NCI-H748 (cell line): ENCODE data around the gene NHLH2.

Experiments
- DNase-seq: peaks from one replicate; lab custom pipeline; 2025; ENCODE audit not compliant: unreplicated experiment; lab: John Stamatoyannopoulos, UW

Gene NHLH2

GRCh38 chr1:115840605-115841460 lies at the start of gene NHLH2:
NHLH2 (minus strand) TSS chr1:115841126; CDS start chr1:115838372, 2,754 bp downstream.
- DNase-seq: no peak

DNA sequence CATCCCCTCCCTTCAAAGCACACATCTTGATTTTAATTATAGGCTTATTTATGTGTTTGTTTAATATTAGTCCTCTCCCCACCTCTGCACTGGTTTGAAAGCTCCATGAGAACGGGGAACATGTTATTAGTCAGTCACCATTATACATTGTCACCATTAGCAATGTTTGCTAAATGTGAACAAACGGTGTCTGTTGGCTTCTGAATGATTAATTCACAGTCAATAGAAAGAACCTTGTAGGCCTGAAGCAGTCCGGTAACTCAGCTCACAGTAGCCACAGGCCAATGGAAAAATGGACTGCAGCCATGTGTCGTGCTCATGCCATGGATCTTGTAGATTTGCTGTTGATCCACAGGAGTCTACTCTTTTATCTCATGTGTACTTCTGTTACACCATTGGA lies 49.7 kb upstream of the NHLH2 start:
- peak; percentile 72 for DNase-seq

DNA sequence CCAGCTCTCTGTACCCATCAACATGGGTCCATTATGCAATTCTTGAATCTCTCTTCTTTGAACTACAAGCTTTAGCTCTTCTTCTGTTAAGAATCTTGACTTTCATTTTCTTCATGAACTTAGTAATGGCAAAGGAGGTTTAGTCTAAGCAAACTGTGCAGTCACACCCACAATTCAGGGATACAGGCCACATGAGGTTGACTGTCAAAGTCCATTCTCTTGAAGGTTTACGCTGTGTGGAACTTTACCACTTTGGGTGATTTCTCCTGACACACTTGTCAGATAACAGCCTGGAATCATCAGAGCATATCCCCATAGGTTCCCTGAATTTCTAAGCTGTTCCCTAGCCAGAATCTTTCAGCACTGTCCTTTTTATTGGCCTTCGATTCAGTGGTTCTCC lies 48.0 kb upstream of the NHLH2 start:
- no peak for DNase-seq

DNA sequence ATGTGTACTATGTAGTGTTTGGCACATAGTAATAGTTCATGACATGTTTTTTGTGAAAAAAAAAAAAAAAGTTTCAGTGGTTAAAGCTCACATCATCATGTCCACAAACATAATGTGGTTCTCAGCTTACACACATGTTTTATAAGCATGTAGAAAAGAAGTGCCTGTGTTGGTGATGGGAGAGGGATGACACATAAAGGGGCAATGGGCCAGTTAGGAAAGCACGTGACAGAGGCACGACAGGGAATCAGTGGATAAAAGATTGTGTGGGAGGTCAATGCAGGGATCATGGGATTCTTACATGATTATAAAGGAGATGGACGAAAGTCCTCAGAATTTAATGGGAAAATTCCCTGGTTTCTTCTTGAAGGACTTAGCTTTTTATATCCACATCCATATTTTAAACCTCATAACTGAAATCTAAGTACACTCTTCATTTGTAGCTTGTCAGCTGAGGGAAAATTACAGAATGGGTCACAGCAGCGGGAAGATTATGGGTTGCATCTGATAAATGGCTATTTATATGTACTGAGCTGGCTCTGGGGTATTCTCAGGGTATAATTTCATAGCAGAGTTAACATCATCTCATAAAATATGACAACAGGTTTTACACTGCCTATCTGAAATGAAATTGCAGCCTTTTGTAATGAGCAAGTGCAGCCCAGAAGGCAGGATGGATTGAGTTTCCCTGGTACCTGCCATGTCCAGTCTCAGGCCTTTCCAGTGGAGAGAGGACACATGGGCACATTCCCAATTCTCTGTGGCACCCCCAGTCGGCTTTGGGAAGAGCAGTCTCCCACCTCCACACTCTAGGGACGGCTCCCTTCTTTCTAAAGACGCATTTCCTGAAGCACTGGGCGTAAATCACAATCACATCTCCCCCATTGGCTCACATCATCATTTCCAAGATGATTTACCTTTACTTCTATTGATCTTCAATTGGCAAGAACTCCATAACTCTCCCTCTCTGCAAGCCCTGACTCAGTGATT lies 42.3 kb upstream of the NHLH2 start:
- no peak for DNase-seq

DNA sequence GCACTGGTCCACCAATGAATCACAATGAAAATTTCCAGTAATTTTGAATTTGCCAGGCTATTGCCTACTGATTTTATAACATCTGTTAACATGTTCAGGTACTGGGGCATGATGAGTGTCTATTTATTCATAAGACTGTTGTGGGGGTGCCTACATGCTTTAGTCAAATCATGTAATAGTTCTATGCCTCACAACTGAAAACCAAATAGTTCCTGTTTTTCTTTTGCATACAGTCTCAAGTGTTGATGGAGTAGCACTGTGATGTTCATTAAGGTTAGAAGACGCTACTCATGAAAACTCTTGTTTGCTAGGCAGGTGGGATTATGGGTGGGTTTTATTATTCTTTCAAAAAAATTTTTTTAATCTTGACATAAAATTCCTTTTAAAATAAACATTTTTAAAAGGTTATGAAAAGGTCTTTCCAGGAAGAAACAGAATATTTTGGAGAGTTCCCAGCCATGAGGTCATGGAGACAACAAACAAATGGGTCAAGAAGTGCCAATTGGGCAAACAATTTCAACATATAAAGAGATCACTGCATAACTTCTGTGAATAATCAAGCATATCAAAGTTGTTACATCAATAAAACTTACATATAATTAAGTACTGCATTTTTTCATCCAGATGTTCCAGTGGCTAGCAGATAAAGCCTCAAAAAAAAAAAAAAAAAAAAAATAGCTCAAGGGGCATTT lies 40.2 kb upstream of the NHLH2 start:
- DNase-seq: no peak

- DNase-seq: no peak
Measured at GRCh38 chr1:115879977-115880376, 39.1 kb upstream of the NHLH2 start.

DNA sequence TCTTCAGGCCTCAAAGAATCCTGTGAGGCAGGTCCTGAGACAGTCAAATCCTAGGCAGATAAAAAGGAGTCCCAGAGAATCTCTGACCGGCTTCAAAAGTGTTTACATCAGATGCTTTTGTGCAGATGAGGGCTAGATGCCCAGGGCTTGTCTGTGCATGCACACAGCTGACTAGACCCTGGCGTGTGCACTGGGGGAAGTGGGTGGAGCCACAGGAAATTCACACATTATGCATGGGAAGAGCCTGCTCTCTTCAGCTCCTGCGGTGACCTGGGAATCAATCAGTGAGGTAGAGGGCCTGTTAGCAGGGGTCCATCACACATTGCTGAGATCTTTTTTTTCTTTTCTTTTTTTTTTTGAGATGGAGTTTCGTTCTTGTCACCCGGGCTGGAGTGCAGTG lies 36.6 kb upstream of the NHLH2 start:
- DNase-seq: peak; percentile 75

DNA sequence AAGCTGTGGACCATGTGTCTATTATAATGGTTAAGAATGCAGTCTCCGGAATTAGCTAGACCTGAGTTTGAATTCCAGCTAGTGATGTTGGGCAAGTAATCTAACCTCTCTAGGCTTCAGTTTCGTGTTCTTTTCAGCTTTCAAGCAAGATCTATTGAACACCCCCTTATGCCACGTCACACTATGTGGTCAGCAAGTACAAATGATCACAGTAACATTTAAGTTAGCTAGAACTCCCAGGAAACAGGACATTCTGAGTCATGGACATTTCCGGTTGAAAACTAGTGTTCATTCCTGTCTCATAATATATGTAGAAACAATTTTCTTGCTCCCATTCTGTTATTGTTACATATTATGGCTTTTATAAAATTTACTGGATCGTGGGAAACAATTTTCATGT lies 34.0 kb upstream of the NHLH2 start:
- DNase-seq: no peak

GRCh38 chr1:115874497-115874896 lies 33.6 kb upstream of the NHLH2 start:
- DNase-seq: no peak

GRCh38 chr1:115873184-115873583 lies 32.3 kb upstream of the NHLH2 start:
- DNase-seq: no peak

- no peak for DNase-seq
Measured at GRCh38 chr1:115869064-115869463, 28.1 kb upstream of the NHLH2 start.

- no peak for DNase-seq
Measured at GRCh38 chr1:115867216-115867615, 26.3 kb upstream of the NHLH2 start.

GRCh38 chr1:115865704-115866380 lies 24.9 kb upstream of the NHLH2 start:
- no peak for DNase-seq

- no peak for DNase-seq
Measured at GRCh38 chr1:115862403-115862802, 21.5 kb upstream of the NHLH2 start.

- DNase-seq: no peak
Measured at GRCh38 chr1:115854005-115854404, 13.1 kb upstream of the NHLH2 start.

GRCh38 chr1:115850937-115851336 lies 10.0 kb upstream of the NHLH2 start:
- peak; percentile 26 for DNase-seq

DNA sequence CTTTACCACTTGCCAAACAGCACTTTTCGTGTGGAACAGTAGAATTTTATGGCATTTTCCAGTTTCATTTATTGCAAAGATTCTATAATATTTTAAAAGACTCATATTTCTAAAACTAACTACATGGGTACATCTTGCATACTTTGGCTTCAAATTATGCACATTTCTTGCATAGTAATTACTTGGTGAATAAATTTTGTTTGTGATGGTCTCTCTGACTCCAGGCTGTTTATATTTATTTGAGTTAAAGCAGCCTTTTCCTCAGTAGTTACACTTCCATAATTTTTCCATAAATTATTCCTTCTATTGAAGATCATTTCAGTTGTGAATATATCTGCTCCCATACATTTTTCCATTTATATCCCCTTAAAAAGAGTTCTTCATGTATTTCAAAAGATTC lies 6.9 kb upstream of the NHLH2 start:
- DNase-seq: no peak

DNA sequence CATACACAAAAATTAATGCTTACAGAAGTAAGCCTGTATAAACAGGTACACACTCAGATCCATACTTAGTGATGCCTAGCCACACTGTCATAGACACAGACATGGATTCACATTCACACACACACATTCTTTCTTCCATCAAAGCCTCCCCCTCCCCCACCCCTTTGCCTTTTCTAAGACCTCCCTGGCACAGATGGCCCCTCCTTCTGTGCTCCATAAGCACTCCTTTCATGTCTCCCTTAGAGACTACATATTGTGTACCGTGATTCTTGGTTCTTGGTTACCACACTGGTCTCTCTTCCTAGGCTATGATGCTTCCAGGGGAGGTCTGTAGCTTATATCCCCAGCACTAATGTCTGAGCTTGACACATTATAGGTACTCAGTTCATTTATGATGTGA lies 2.0 kb upstream of the NHLH2 start:
- no peak for DNase-seq

GRCh38 chr1:115839679-115840237 lies 1.2 kb downstream of the NHLH2 start:
- peak; percentile 37 for DNase-seq

- DNase-seq: peak; percentile 65
Measured at GRCh38 chr1:115839029-115839678, 1.8 kb downstream of the NHLH2 start.
